Thyroid gland (tissue), 4 donors: Measurements from ENCODE around the gene S100A16.

Source experiments
- POLR2A ChIP-seq, 2 donors: fragments of 450-650 bp; IDR thresholded peaks; one replicate each; pipeline ENCODE4 v1.6.1; 2017; ENCODE audit warnings: antibody characterized with exemption in 2 of 2, mild to moderate bottlenecking in 2 of 2, moderate library complexity in 1 of 2
- TF ChIP-seq, protein P1 (sequence below), 6 experiments: fragments of 200-600 bp in 3 of 6; fragments of 450-650 bp in 3 of 6; sonication (generic) in 3 of 6; IDR thresholded peaks; one replicate each; pipeline ENCODE4 v1.5.1; 2016 to 2019; ENCODE audit warnings: antibody characterized with exemption in 6 of 6, mild to moderate bottlenecking in 2 of 6, inconsistent platforms in 1 of 6, moderate library complexity in 1 of 6

DNA sequence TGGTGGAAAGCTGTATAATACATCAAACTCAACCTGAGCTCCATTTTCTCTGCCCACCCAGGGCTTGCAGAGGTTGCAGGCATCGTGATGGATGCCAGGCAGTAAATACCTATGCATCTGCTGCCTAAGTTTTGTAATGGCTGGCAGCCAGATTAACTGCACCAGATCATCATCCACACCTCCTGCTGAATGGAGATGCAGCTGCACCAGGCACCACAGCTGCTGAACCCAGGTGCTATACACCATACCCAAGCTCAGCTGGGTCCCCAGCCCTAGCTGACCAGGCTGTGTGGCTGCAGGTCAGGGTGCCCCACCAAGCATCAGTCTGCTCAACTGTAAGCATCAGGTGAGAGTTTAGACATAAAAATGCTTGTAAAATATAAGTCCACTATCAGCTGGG is 38.8 kb upstream of the S100A16 start:
- TF ChIP-seq POLR2A (IDR thresholded peaks at IDR 0.05) = no peak
- TF ChIP-seq, protein P1, sequence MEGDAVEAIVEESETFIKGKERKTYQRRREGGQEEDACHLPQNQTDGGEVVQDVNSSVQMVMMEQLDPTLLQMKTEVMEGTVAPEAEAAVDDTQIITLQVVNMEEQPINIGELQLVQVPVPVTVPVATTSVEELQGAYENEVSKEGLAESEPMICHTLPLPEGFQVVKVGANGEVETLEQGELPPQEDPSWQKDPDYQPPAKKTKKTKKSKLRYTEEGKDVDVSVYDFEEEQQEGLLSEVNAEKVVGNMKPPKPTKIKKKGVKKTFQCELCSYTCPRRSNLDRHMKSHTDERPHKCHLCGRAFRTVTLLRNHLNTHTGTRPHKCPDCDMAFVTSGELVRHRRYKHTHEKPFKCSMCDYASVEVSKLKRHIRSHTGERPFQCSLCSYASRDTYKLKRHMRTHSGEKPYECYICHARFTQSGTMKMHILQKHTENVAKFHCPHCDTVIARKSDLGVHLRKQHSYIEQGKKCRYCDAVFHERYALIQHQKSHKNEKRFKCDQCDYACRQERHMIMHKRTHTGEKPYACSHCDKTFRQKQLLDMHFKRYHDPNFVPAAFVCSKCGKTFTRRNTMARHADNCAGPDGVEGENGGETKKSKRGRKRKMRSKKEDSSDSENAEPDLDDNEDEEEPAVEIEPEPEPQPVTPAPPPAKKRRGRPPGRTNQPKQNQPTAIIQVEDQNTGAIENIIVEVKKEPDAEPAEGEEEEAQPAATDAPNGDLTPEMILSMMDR (IDR thresholded peaks at IDR 0.05) = no peak
